NCI-H1694 treated with DMSO at 0.1 percent for 48 hours (cell line): ENCODE data around the gene SURF1.

Experiments
- DNase-seq: peaks from one replicate; lab custom pipeline; 2025; lab: John Stamatoyannopoulos, UW

Gene SURF1

DNA sequence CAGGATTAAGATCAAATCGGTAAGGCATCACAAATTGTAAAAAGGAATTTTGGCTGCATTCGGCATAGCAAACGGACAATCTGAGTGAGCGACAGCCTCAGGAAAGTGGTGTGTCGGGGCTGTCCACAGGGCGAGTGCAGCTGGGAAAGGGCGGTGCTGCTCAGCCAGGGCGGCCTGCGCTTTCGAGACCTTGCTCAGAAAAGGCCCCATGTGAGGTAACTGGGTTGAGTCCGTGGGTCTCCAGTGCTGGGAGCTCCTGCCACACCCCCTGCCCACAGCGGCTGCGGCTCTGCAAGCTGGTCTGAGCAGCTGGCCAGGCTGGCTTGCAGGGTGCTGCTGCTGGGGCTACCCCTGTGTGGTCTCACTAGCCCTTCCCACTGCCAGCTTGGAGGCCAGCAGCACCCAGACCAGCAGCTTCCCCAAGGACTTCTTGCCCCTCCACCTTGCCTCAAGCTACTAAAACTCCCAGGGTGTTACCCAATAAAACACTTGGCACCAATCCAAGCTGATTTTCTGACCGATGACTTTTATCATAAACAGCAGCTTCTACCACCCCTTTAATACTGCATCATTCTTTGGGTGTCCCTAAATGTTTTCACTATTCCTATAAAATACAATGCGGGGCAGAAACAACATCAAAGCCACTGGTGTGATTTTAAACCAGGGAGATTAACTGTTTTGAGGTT is 6.2 kb upstream of the SURF1 start:
- DNase-seq: no peak

- no peak for DNase-seq
These were observed 5.3 kb upstream of the SURF1 start for GRCh38 chr9:133361507-133362092.

DNA sequence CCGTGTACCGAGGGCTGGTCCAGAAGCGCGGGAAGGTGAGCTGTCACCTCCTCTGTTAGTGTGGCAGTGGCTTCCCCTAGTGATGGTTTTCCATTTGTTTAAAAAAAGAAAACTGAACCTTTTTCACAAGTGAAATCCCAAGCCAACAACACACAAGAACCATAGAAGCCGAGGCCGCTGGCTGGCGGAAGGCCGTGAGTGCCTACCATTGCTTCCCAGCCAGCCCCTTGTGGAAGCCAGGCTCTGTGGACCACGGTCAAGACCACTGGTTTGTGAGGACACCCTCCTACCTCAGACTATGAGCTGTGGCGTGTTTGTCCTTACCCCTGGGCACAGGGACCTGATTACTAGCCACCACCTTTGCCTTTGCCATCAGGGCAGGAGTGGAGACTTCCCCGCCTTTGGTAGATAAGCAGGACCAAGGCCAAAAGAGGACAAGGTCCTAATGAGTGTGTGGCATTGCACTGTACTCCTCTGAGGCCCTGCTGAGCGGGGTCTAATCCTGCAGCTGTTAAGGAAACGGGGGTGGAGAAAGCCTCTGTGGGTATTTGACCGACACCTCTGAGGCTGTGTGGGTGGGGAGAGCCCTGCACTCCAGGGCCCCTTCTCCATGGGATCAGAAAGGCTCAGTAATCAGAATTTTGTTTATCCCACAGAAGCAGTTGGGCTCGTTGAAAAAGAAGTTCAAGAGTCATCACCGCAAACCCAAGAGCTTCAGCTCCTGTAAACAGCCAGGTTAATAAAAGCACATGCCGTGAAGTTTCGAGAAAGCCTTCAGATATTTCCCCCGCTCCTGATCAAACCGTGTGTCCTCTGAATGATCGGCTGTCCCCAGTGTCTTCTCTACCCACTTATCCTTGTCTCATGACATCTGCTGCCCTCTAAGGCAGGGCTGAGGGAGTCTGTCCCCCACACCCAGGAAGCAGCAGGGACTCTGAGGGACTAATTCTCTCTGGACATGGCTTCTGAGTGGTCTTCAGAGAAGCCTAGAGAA is 4.4 kb upstream of the SURF1 start:
- no peak for DNase-seq

DNA sequence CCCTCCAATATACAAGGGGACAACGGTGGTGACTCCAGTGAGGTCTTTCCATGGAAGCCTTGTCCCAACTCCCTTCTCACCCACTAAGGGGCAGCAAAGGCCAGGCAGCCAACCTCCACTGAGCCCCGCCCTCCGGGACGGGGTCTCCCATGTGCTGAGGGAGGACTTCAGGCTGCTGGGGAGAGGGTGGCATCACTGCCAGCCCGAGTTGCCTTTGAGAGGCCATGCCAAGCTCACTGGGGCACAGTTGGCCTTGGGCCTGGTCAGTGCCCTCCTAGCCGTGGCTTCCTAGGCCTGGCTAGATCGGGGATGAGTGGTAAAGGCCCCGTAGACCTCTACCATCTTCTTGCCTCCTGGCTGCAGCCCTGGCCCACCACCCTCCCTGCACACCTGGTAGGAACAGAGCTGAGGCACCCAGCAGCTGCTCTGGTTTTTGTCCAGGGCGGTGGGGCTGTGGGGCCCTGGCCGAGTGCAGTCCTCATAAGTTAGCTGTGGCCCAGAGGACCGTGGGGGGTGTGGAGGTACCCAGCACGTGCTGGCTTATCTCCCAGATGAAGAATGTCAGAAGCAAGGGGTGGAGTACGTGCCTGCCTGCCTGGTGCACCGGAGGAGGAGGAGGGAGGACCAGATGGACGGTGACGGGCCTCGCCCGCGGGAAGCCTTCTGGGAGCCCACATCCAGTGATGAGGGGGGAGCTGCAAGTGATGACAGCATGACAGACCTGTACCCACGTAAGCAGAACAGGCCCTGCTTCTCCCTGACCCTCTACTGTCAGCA is 3.3 kb upstream of the SURF1 start:
- peak; percentile 6 for DNase-seq

- no peak for DNase-seq
These were observed 1.4 kb upstream of the SURF1 start for GRCh38 chr9:133357656-133358055.

- no peak for DNase-seq
These were observed 368 bp downstream of the SURF1 start for GRCh38 chr9:133355881-133356357.

DNA sequence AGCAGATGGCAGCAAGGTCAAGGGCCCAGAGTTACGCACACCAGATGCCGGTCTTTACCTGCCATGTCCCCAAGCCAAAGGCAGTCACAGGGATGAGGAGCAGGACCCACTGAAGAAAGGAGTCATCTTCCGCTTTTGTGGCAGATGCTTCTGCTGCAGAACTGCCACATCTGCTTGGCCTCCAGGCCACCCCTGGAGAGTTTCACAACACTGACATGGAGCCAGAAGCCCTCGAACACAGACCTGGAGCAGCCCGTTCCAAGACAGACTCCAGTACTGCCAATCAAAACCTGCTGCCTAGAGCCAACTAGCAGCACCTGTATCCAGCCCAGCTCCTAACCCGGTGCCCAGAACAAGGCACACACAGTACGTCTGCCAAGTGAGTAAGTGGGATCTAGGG is 1.5 kb downstream of the SURF1 start:
- no peak for DNase-seq

- DNase-seq: no peak
These were observed 2.7 kb downstream of the SURF1 start for GRCh38 chr9:133353548-133353947.

DNA sequence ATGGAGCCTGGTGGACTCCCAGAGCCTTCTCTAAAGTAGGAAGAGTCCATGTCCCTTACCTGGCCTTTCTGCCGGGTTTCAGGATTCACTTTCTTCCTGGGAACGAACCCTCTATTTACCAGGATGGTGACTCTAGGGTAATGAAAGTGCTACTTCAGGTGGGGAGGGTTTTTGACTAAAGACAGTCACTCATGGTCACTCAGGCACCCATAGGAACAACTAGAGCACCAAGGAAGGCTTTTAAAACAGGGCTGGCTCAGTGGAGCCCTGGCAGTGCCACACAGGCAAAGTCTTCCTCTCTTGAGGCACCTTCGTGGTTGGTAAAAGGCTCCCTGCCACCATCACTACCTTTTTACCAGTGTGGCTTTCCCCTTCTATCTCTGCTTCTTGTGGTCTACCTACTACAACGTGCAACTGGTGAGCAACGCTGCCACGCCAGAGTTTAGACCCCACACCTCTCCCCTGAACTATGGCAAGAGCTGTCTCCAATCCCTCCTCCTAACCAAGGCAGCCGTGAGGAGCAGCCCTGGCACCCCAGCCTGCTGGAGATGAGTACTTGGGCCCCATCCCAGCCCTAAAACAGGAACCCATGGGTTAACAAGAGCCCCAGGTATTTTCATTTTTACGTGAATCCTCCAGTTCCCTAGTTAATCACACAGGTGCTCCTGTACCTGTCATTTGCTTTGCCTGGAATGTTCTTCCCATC is 3.5 kb downstream of the SURF1 start:
- no peak for DNase-seq

DNA sequence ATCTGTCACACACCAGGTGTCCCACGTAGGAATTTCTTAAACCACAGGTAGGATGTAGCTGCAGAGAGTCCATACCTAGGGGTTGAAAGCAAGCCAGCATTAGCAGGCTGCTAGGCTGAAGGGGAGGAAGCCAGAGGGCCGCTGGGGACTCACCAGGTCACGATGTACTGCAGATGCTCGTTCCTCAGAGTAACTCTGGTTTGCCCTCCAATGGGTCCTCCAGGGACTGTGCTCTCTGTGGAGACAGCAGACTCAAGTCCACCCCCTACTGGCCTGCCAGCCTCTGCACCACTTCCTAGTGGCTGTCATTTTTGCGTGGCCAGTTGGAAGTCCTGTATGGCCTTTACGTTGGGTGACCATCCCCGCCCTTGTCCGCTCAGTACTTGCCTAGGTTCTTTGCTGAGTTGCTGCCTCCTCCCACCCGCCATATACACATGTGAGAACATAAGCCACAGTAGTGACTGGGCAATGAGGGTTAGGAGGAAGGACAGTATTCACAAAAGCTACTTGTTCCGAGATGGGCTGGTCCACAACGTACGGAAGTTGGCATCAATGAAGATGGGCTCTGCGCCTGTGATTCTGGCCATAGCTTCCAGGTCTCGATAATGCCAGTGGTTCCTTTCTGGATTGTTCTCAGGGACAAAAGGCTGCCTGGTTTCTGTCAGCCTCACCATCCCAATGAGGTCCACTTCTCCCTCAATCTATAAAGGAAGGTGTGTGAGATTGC is 4.2 kb downstream of the SURF1 start:
- DNase-seq: no peak

DNA sequence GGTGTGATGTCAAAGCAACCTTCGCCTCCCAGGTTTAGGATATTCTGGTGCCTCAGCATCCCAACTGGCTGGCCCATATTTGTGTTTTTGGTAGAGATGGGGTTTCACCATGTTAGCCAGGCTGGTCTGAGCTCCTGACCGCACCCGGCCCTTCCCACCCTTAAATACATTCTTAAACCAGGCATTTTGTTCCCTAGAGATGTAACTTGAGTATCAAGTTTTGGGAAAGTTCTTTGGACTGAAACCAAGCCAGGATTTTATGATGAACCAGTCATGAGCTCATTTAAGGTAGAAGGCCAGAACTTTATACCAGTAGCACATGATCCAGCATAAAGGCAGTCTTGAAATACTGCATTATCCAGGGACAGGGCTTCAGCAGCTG is 4.8 kb downstream of the SURF1 start:
- no peak for DNase-seq

DNA sequence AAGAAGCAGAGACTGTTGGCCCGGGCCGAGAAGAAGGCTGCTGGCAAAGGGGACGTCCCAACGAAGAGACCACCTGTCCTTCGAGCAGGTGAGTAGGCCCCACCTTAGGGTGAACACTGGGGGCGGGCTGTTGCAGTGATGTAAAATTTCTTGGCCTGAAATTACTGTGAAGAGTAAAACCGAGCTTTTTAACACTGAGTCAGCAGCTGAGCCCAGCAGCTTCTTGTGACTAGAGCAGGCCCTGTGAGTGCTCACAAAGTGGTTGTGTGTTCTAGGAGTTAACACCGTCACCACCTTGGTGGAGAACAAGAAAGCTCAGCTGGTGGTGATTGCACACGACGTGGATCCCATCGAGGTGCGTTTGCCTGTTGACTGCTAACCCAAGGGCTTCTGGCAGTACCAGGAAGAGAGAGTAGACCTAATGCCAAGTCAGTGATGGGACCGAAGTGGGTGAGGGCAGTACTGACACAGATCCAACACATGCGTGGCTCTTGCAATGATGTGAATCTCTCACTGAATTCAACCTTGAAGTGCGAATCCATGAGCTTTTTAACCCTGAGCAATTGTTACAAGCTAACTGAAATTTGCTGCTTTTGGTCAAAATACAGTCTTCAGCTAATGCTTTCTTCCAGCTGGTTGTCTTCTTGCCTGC is 6.2 kb downstream of the SURF1 start:
- DNase-seq: no peak

DNA sequence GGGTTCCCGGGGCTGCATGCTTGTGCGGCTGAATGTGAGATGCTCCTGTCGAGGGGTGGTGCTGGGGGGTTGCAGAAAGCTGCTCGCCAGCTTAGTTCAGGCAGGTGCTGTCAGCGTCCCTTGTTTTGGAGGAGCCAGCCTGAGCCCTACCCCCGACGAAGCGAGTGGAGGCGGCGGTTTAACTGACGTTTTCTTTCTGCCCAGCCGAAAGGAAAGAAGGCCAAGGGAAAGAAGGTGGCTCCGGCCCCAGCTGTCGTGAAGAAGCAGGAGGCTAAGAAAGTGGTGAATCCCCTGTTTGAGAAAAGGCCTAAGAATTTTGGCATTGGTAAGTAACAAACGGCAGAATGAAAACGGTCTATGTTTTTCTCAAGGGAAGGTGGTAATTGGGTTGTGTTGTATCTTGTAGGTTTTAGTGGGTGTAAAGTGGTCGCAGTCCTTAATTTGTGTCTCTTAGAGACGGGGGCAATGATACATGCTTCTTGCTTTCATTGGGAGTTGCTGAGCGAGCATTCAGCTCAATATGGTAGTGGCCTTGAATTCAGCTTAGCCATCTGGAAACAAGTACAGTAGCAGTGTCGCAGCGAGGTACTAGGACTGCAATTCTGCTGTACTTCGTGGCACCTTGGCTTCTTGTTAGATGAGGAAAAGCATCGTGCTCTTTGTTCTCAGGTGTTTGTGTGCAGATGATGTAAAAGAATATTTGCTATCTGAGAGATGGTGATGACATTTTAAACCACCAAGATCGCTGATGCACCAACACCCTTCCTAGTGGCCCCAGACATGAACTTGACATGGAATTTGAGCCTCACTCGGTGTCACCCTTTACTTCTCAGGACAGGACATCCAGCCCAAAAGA is 7.3 kb downstream of the SURF1 start:
- no peak for DNase-seq

DNA sequence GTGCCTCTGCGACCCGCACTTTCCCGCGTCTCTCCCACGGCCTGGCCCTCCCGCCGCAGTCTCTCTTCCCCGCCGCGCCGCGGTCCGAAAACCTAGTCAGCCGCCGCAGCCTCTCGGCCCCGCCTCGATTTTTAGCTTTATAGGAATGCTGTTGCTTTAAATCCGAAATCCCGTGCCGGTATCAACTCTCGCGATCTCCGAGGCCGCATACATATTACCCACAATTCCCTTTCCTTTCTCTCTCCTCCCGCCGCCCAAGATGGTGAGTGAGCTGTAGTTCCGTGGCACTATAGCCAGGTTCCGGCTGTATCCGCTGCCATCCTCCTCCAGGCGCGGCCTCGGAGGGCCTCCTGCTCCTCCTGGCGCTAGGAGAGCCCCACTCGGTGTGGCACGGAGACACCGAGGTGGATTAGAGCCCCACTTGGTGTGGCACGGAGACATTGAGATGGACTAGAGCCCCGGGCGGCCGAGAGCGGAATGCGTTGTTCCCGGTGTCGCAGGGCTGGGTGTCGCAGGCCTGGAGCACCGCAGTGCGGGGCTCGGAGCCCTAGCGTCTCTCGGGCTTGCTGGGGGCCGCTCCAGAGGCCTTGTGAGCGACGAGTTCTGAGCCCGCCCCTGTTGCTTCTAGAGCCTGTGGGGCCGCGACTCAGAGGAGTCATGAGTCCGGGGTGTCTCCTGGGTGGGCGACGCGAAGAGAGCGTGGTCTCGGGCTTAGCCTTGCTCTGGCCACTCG is 8.1 kb downstream of the SURF1 start, which contains the start of the genes MED22 and RPL7A:
Gene MED22 (minus strand): TSS at position 147 of the 733 bp plus-strand sequence. CDS start 1,469 bp downstream, outside the sequence.
Gene RPL7A (plus strand): TSS at position 234 of the 733 bp plus-strand sequence. CDS start 26 bp downstream, at position 260.
- DNase-seq: peak; percentile 92

- no peak for DNase-seq
These were observed 8.7 kb downstream of the SURF1 start for GRCh38 chr9:133347515-133347984.

- DNase-seq: no peak
These were observed 10.1 kb downstream of the SURF1 start for GRCh38 chr9:133346021-133346785.

GRCh38 chr9:133345596-133345995 is 10.7 kb downstream of the SURF1 start:
- DNase-seq: no peak
